AG04450 (cell line): ENCODE data around the gene CHAT. TPM values are rescaled to one million over a fixed set of nuclear protein-coding genes. Genes with fewer than 3 reads are reported as not detected.

Source experiments
- CTCF ChIA-PET: fragments of 300-600, 350-600 bp; formaldehyde crosslinking; extraction: SDS; loops from one replicate; lab custom pipeline; 2022; ENCODE audit warnings: antibody characterized with exemption, inconsistent platforms; lab: Charles Lee
- POLR2A ChIA-PET: fragments of 350-600 bp; formaldehyde crosslinking; extraction: SDS; loops from one replicate; lab custom pipeline; 2021; ENCODE audit warnings: antibody characterized with exemption, inconsistent platforms; lab: Yijun Ruan, JAX
- DNase-seq: peaks from one replicate; pipeline ENCODE4 v3.0.0-alpha.2; 2011; ENCODE audit warnings: low read depth, low spot score
- H3K27ac ChIP-seq: one replicate; pipeline ENCODE4 v1.5.1; 2012; ENCODE audit warnings: low read depth, low read length, control low read depth
- H3K27me3 ChIP-seq: one replicate; pipeline ENCODE4 v1.6.0; 2012; ENCODE audit warnings: low read length; ENCODE audit not compliant: control insufficient read depth, insufficient read depth
- H3K4me3 ChIP-seq: 2 replicates; pipeline ENCODE4 v1.5.1; 2011; ENCODE audit warnings: mild to moderate bottlenecking, low read depth, low read length, control low read depth
- H3K9me3 ChIP-seq: 2 replicates; pipeline ENCODE4 v1.5.1; 2012; ENCODE audit warnings: low read length; ENCODE audit not compliant: control insufficient read depth, insufficient read depth
- polyA plus RNA-seq: library from polyadenylated mRNA; depleted of rRNA; stranded (reverse); fragments of >200 nt; gene quantifications from 2 replicates; pipeline ENCODE4 v1.2.3, GENCODE V29; 2011
- TF ChIP-seq, protein P1 (sequence below): IDR thresholded peaks from 2 replicates; pipeline ENCODE4 v1.5.1; 2011; ENCODE audit warnings: low read depth, low read length, control low read depth, inconsistent platforms

The CHAT gene
- polyA plus RNA-seq, 1 experiment: not detected

DNA sequence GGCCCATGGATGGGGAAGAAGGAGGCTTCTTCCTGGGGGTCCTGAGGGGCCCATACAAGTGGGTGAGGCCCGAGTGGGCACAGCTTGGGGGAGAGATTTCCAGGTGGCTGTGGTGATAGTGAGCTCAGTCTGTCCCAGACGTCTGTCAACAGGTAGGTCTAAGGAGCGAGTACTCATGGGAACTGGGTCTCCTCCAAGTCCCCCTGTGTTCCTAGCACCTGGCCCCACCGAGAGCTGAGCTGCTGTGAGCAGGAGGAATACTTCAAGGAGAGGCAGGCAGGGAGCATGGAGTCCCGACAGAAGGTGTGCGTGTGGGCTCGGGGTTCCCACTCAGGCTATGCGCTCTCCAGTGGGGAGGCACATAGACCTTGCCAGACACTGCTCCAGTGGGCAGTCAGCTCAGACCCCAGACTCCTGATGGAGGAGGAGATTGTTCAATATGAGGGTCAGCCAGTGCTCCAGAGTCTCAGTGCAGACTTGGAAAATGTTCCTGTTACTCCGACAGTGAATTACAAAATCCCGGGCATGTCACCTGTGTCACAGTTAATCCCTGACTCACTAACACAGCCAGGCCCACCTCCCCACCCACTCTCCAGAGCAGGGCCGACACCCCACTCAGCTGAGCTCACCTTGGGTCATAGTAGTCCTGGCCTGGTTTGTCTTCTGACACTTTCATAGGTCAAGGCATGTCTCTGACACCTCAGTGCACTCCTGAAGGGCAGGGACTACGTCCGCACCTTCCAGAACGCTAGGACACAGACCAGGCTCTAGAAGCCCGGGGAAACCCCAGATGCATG, 37.4 kb downstream of the CHAT start:
- ChIA-PET CTCF (no interaction called here), POLR2A (no interaction called here)
- no peaks in the 10 kb centered on the region; the same call in 1 of the 2 replicates for H3K9me3 ChIP-seq
- no peak overlapping the region for H3K4me3 ChIP-seq
- DNase-seq: no peak
- H3K27me3 ChIP-seq: peaks cover 2% of the 10 kb centered on the region
- TF ChIP-seq, protein P1, sequence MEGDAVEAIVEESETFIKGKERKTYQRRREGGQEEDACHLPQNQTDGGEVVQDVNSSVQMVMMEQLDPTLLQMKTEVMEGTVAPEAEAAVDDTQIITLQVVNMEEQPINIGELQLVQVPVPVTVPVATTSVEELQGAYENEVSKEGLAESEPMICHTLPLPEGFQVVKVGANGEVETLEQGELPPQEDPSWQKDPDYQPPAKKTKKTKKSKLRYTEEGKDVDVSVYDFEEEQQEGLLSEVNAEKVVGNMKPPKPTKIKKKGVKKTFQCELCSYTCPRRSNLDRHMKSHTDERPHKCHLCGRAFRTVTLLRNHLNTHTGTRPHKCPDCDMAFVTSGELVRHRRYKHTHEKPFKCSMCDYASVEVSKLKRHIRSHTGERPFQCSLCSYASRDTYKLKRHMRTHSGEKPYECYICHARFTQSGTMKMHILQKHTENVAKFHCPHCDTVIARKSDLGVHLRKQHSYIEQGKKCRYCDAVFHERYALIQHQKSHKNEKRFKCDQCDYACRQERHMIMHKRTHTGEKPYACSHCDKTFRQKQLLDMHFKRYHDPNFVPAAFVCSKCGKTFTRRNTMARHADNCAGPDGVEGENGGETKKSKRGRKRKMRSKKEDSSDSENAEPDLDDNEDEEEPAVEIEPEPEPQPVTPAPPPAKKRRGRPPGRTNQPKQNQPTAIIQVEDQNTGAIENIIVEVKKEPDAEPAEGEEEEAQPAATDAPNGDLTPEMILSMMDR: no peak
- no peak overlapping the region for H3K27ac ChIP-seq

DNA sequence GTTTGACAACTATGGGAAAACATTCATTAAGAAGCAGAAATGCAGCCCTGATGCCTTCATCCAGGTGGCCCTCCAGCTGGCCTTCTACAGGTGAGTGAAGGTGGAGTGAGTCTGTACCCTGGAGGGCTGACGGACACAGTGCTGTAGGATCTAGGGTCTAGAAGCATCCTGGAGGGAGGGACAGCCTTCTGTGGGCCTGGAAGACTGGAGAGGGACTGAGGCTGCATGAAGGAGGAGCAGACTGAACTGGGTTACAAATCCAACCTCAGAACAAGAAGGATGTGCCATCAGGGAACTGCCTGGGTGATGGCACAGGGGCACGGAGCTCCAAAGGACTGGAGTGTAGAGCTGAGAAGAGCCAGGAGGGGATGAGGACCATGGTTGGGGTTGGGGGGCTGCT, 38.1 kb downstream of the CHAT start:
- no peak for DNase-seq
- no peak overlapping the region for H3K27ac ChIP-seq
- H3K9me3 ChIP-seq: no peaks in the 10 kb centered on the region
- ChIA-PET POLR2A (no interaction called here), CTCF (no interaction called here)
- no peak overlapping the region for H3K4me3 ChIP-seq
- TF ChIP-seq, protein P1: no peak
- H3K27me3 ChIP-seq: peaks cover 2% of the 10 kb centered on the region

DNA sequence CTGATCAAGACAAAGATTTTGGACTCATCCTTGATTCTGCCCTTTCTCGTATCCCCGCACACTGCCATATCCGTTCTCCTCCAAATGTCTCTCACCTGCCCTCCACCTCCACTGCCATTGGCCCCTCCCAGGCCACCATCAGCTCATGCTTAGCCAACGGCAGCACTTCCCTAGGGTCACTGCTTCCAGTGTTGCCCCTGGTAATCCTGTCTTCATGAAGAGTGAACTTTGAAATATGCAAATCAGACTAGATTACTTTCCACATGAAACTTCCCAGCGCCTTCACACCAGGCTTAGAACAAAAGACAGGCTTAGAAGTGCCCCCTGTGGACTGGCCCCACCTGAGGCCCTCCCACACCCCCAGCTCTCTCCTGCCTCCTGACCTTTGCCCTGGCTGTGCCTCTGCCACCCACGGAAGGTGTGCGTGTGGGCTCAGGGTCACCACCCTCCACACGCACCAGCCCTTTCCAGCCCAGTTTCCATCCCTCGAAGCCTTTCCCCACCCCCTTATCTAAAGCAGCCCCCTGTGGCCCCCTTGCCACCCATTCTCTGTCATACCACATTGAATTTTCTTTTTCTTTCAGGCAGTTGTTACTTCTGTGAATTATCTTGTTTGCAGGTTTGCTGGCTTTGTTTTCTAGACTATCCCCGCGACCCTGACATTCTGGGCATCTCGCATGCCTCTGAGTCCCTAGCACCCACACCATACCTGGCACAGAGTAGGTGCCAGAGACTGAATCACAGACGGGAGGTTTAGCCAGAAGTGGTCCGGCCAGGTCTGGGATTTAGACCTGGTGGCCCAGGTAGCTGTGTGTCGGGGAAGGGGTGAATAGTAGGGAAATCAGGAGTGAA, 38.8 kb downstream of the CHAT start:
- TF ChIP-seq, protein P1: no peak
- peaks cover 2% of the 10 kb centered on the region for H3K27me3 ChIP-seq
- DNase-seq: no peak
- no peaks in the 10 kb centered on the region for H3K9me3 ChIP-seq
- no peak overlapping the region for H3K4me3 ChIP-seq
- ChIA-PET CTCF (no interaction called here), POLR2A (no interaction called here)
- H3K27ac ChIP-seq: no peak overlapping the region

DNA sequence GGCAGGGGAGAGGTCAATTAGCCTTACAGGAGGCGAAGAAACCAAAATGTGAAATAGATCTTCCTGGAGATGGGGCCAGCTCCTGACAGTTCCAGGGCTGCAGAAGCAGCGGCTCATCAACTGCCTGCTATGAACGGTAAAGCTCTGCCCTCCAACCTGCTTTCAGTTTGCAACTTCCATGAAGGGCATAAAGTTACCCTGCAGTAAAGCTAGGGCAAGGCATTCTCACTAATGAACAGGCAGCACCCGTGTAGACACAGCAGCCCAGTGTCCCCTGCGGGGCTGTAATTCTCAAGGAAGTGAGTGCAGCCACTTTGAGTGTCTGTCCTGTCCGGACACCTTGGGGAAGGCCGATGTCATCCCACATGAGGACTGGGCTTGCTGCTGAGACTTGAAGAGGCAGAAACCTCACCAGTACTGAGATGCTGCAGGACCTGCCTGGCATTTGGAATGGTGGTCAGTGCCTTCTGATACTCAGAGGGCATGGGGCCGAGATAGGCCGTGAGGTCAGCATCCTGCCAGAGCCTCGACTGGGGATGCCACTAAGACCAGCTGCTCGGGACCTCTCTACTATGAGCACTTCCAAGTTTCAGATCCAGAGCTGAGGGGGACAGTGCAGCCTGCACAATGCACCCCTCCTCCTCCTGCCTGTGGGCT, 39.6 kb downstream of the CHAT start:
- Histone ChIP-seq H3K27ac (no peak overlapping the region), H3K27me3 (peaks cover 2% of the 10 kb centered on the region), H3K4me3 (no peak overlapping the region), H3K9me3 (no peaks in the 10 kb centered on the region)
- TF ChIP-seq, protein P1: no peak
- DNase-seq: no peak
- POLR2A ChIA-PET: no interaction called here
- CTCF ChIA-PET: no interaction called here
